Skeletal muscle cell (primary cell): ENCODE measurements around the gene PPP1R12B.
"Not testable (repeated sequence)": the region's sequence is repeated elsewhere in the genome, so short reads cannot be mapped to it uniquely, and the experiment has no call there.

ENCODE experiments used
- DNase-seq: peaks from one replicate; pipeline ENCODE4 v3.0.0-alpha.2; 2010; ENCODE audit warnings: low read depth
- H3K4me3 ChIP-seq: 2 replicates; pipeline ENCODE4 v1.5.1; 2011; ENCODE audit warnings: low read depth, mild to moderate bottlenecking, control low read depth, low read length, moderate library complexity

Gene PPP1R12B

DNA sequence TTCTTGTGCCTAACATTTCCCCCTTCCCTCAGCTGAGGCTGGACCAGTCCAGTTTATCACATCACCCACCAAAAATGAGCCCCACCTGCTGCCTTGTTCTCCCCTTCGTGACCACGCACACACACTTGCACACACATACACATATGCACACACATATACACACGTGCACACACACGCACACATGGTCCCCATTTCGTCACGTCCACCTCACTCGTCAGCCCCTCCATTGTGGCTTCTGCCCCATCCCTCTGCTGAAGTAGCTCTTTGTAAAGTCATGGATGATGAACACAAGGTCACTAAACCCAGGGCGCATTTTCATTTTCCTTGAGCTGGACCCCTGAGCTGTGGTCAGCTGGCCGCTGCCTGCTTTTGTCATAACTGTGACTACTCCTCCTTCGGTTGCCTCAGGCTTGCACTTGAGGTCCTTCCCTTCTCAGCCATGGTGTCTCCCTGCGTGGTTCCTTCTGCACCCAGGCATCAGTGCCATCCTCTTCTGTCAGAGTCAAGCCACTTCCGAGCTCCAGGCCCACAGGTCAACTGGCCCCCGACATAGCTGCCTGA, 267.9 kb downstream of the PPP1R12B start:
- H3K4me3 ChIP-seq, result no peak overlapping the region
- no peak for DNase-seq

DNA sequence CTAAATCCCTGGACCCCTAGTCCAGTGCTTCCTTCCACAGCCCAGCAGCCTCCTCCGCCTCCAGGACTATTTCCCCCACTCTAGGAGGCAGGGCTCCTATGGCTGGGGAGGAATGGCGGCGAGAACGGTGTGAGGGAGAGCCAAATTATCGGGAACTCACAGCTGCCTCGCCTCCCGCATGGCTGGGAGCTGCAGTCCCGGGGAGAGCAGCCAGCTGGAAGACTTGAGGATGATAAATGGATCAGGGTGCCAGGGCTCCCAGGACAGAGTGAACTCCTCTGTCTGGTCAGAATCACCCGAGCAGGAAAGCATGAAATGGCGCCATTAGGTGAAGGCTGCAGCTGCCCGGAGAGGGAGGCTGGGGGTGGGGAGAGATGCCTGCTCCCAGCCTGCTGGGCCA, 270.5 kb downstream of the PPP1R12B start:
- H3K4me3 ChIP-seq, DNase-seq: not testable (repeated sequence)

DNA sequence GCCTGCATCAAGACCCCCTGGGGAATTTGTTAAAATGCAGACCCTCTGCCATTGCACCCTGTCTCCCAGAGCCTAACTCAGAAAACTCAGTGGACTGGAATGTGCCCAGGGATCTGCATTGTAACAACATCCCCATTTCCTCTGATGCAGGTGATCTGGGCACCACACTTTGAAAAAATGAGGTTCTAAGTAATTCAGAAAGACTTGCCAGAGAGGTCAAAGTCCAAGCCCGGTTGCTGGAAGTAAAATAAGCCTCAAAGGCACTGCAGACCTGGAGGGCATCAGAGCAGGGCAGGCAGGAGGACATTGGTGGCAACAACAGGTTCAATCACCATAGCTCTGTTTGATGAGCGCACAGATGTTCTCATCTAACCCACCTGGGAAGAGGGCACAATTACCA, 271.0 kb downstream of the PPP1R12B start:
- DNase-seq, result no peak
- H3K4me3 ChIP-seq, result no peak overlapping the region

DNA sequence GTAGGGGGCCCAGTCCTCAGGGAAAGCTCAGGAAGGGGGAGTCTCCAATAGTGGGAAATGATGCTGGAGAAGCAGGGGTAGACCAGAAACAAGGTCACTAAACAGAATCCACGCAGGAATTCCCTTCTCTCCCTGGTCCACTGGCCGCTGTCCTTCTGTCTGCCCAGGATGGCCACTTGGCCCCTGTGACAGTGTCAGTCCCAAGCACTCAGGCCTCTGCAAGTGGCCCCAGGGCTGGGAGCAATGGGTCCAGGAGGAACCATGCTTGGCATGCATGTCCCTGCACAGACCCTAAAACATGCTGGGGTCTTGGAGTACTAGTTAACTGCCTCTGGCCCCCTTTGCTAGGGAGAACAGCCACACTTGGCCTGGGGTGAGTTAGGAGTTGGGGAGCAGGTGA, 271.5 kb downstream of the PPP1R12B start:
- not testable (repeated sequence) for H3K4me3 ChIP-seq, DNase-seq

DNA sequence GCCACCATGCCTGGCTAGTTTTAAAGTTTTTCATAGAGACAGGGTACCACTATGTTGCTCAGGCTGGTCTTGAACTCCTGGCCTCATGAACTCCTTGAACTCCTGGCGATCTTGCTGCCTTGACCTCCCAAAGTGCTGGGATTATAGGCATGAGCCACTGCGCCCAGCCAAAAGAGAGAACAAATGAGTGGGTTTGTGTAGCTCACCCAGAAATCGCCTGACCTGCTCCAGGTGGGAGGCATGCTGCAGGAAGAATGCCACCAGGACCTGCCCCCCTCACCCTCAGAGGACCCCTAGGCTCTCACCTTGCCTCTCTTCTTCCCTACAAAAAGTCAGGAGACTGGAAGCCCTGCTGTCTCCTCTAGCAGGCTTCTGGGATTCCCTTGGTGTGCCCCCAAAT, 272.9 kb downstream of the PPP1R12B start:
- no peak overlapping the region for H3K4me3 ChIP-seq
- DNase-seq, result no peak

DNA sequence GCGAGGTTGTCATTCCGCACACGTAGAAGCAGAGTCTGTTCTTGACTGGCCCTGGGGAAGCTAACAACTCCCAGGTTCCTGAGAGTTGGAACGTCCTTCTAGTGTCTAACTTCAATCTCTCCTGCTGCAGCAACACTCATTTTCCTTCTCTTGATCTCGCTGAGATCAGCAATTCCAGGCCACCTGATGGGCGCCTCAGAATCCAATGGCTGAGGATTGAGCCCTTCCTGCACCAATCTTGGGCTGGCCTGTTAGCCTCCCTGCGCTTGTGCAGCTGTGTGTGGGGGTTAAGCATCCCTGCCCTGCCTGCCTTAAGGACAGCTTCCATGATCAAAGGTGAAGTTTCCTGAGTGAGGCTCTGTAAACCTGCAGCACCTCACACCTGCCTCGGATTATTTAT, 273.9 kb downstream of the PPP1R12B start:
- no peak for DNase-seq
- no peak overlapping the region for H3K4me3 ChIP-seq

DNA sequence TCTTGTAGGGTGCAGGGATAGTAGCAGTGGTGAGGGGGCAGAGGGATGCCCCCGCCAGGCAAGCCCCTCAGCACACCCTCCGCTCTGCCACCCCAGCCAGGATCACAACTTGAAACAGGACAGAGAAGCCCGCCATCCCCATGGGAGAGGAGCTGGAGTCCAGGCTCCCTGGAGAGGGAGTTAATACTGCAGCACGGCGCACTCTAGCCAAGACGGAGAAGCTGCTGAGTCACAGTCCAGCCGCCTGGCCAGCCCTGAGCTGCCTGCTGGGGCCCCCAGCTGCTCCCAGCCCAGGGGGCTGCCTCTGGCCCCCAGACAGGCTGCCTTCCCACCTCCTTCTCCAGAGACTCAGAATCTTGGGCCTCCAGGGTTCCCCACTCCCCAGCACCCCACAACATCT, 274.6 kb downstream of the PPP1R12B start:
- no peak overlapping the region for H3K4me3 ChIP-seq
- no peak for DNase-seq

DNA sequence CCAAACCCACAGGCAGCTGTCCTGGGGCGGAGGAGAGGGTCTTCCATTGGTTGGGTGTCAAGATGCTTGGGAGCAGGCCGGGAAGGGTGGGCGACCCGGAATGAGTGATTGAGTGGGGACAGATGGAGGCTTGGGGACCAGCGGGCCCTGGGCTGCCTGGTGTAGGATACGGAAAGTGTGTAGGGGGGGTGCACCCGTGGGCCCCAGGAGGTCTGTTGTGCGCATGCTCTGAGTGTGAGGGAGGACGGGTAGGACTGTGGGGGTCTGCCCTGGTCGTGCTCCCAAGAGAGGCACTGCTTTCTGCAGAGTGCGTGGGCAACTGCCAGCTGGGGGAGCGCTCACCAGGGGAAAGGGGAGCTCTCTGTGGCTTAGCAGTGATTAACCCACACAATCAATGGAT, 275.0 kb downstream of the PPP1R12B start:
- not testable (repeated sequence) for H3K4me3 ChIP-seq, DNase-seq

DNA sequence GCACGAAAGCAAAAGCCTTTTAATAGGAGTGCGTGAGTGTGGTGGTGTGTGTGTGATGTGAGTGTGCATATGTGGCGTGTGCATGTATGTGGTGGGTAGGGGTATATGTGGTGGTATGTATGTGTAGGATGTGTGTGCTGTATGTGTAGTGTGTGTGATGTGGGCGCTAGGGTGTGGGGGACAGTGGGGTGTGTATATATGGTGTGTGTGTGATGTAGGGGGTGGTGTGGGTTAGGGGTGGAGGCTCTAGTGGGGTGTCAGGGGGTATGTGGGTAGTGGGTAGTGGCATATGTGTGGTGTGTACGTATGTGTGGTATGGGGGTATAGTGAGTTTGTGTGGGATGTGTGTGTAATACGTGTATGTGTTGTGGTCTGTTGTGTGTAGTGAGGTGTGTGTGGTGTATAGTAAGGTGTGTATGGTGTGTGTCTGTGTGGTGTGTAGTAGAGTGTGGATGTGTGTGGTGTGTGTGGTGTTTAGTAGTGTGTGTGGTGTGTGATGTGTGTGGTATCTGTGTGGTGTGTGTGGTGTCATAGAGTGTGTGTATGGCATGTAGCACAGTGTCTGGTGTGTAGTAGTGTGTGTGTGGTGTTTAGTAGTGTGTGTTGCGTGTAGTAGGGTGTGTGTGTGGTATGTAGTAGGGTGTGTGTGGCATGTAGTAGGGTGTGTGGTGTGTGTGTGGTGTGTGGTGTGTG, 275.7 kb downstream of the PPP1R12B start:
- no peak overlapping the region for H3K4me3 ChIP-seq
- no peak for DNase-seq

DNA sequence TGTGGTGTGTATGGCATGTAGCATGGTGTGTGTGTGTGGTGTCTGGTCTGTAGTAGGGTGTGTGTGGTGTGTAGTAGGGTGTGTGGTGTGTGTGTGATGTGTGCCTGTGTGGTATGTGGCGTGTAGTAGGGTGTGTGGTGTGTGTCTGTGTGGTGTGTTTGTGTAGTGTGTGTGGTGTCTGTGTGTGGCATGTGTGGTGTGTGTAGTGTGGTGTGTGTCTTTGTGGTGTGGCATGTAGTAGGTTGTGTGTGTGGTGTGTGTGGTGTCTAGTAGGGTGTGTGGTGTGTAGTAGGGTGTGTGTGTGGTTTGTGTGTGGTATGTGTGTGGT, 276.2 kb downstream of the PPP1R12B start:
- H3K4me3 ChIP-seq, result no peak overlapping the region
- no peak for DNase-seq

DNA sequence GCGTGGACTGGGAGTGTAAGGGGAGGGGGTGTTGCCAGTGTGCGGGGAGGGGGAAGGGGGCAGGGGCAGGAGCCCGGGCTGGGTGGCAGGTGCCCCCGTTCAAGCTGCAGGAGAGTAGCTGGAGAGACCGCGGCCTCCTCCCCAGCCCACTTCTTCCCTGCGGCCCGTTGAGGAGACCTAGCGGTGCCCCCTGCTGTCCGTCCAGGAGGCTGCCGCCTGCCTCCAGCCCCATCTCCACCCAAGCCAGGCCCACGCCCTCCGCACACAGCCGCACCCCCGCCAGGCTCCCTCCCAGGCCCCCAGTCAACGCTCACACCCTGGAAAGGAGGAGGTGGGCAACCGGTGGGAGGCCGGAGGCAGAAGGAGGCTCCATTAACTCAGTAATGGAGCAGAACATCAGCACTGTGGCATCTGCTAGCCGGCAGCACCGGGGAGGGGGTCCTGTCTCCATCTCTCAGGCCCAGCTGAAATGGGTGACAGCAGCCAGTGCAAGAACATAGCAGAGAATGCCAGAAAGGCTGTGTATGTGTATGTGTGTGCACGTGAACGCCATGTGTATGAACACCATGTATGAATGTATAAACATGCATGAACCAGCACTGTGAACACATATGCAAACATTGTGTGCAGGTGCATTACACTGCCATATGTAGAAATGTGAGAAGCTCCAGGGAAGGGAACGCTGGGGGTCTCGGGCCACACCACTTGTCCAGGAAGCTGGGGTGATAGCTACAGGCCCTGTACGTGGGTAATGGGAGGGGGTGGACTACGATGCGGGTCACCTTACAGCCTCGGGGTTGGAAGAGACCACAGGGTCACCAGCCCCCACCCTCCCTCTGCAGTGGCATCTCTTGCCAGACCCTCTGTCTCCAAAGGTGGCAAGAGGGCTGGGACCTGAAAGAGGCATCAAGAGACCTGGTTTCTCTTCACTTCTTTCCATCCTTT, 277.2 kb downstream of the PPP1R12B start:
- no peak overlapping the region for H3K4me3 ChIP-seq
- DNase-seq, result peak; percentile 17

DNA sequence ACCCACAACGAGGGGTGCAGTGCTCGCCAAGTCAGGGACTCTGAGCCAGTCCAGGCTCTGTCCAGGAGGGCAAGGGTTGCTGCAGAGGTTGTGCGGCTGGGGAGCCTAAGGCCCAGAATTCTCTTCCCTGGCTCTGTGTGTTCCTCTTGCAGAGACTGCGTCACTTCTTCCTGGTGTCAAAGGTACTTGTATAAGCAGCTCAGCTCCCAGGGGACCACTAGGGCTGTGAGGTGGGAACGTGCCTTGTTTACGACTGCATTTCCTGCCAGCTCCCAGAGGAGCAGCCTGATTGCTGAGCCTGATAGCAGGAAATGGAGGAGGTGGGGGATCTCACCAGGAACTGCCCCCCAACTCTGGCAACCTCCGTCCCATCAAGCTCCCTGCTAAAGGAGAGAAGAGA, 278.5 kb downstream of the PPP1R12B start:
- peak; percentile 25 for DNase-seq
- H3K4me3 ChIP-seq, result not testable (repeated sequence)

DNA sequence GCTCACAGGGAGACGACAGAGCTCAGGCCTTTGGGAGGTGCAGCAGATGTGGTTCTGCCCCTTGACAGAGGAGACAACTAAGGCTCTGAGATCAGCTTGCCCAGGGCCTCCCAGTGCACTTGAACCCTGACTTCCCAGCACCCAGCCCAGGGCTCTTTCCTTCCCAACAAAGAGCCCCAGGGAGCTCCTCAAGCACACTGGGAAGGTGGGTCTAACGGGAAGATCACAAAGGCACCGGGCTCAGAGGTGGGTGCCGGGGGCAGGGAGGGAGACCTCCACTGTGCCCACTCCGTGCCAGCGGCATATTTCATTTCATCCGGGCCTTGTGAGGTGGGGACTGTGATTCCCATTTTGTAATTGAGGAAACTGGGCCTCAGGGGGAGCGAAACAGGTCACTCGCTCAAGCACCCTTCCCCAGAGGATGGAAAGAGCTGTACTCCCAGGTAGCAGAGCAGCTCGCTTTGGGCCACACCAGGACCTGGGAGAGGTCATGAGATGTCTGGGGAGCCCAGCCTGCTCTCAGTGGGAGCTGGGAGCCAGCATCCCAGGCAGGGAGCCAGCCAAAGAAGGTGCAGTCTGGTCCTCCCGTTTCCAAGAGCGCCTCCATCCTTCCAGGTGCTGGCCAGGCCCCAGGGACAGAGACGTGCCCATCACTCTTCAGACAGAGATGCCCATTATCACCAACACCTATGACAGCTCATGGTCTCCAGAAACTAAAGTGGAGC, 279.5 kb downstream of the PPP1R12B start:
- no peak for DNase-seq
- no peak overlapping the region for H3K4me3 ChIP-seq

DNA sequence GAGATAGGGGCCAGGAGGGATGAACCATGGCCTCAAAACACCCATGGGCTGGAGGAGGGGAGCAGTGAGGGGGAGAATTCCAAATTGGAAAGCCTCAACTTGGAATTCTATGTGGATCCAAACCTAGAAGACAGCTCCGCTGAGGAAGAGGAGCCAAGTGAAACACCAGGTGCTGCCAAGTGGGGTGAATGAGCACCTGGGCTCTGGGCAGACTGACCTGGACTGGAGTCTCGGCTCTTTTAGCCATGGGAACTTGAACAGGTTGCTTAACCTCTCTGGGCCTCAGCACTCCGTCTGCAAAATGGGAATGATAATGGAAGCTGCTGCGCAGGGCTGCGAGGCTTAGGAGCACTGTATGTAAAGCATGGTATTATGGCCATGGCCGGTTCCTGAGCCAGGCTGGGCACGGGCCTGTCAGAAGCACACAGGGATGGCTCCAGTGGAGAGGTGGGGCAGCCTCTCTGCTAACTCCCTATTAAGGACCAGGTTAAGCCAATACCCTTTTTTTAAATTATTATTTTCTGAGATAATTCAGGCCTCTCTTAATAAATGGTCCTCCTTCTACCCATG, 280.2 kb downstream of the PPP1R12B start:
- no peak for DNase-seq
- no peak overlapping the region for H3K4me3 ChIP-seq

DNA sequence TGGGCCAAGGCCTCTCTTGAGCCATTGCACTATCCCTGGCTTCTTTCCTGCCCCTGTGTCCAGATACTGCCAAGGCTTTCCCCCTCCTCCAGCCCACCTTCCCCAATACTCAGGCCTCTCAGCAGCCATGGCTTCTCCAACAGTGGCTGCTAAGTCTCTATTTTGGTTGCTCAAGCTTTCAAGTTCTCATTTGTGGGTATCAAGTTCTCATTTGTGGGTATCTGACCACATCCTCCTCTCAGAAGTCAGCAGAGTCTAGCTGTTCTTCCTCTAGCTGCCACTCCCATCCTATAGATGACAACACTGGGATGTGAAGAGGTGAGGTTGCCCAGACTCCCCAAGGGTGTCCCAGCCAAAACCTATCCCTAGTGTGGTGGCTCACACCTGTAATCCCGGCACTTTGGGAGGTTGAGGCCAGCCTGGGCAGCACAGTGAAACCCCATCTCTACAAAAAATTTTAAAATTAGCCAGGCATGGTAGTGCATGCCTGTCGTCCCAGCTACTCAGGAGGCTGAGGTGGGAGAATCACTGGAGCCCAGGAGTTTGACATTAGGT, 280.8 kb downstream of the PPP1R12B start:
- H3K4me3 ChIP-seq, DNase-seq: not testable (repeated sequence)

DNA sequence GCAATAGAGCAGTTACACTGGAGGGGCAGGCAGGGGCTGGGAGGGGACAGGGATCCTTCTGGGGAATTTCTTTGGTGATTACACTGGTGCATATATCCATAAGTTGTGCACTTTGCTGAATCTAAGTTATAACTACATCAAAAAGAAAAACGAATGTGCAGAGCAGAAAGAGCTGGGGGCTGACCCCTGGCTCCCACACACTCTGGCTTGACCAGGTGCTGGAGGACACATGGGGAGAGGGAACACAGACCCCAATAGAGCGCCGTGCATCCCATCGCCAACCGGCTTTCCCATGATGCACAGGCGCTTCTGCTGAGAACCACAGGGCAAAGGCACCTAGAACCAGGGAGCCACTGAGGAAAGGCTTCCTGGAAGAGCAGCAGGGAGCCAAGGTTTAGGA, 281.6 kb downstream of the PPP1R12B start:
- not testable (repeated sequence) for DNase-seq, H3K4me3 ChIP-seq

DNA sequence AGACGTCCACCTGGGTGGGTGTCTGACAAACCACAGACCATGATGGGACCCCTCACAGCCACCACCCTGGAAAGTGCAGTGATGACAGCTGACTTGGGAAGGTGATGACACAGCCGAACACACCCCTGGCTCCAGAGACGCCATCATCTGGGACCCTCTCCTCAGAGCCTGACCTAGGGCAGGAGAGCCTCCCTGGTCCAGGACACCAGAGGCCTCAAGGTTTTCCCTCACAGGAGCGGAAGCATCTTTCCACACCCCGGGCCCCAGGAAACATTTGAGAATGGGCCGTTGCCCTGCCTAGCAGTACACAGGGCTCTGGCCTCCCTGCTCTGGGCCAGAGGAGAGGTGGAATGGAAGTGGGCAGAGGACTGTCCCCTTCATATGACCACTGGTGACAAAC, 282.0 kb downstream of the PPP1R12B start:
- no peak overlapping the region for H3K4me3 ChIP-seq
- DNase-seq, result no peak

DNA sequence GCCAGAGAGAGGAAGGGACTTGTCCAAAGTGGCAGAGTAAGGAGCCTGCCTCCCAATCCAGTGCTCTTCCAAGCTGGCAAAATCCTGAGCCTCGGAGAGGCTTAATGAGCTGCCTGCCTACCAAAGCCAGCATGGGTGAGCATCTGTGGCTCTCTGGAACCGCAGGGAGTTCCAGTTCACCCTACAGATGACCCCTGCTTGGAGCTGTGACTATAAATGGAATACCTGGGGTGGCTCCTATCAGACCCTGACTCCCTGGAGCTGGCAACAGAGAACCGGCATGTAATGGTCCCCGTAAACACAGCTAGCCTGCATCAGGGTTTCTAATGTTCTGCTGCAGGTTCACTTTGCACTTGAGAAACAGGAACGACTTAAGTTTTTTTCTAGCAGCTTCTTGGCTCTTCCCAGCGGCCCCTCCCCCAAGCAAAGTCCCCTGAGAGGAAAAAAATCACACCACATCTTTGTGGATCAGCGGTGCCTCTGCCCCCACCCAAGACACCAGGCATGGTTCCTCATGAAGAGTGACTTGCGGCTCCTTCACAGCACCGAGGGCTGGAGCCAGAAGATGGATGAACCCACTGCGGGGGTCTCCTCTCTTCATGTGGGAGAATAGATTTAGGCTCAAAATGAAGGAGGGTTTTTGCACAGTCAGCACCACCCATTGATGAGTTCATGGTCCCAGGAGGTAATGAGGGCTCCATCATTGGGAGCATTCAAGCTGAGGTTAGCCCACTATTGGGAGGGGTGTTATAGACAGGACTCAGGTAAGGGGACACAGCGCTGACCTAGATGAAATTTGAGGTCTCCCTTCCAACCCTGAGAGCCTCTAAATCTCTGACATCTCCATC, 282.8 kb downstream of the PPP1R12B start:
- no peak overlapping the region for H3K4me3 ChIP-seq
- DNase-seq, result no peak

DNA sequence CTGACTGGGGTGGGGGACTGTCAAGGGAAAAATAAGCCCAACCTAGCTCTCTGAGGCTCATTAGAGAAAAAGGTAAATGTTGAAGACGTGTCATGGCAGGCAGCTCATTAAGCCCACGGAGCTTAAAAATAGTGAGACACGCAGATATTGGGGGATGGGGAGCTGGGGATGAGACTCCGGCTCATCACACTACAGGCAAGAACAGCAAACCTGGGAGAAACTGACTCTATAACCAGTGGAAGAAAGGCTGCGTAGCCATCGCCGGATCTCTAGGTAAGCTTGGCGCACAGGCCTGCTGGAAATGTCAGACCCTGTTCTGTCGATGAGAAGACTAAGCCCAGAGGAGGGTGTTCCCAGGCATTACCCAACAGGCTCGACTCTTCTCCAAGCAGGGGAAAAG, 283.7 kb downstream of the PPP1R12B start:
- no peak for DNase-seq
- no peak overlapping the region for H3K4me3 ChIP-seq
